ENCODE data around the gene SLC7A6. TPM values are rescaled to one million over a fixed set of nuclear protein-coding genes. Genes with fewer than 3 reads are reported as not detected.
"Not testable (repeated sequence)": the region's sequence is repeated elsewhere in the genome, so short reads cannot be mapped to it uniquely, and the experiment has no call there.

Gene SLC7A6
- polyA plus RNA-seq, 3 donors = 13.1 to 17.8 (median 13.9) TPM

- no peak for DNase-seq (ENCODE audit: extremely low read depth in 1 of 11, low read depth in 9 of 11, low spot score in 4 of 11)
These were observed 9.6 kb downstream of the SLC7A6 start for GRCh38 chr16:68273896-68274295.

- no peak for DNase-seq (ENCODE audit: extremely low read depth in 1 of 11, low read depth in 9 of 11, low spot score in 4 of 11)
These were observed 10.1 kb downstream of the SLC7A6 start for GRCh38 chr16:68274441-68274840.

- DNase-seq (ENCODE audit: extremely low read depth in 1 of 11, low read depth in 9 of 11, low spot score in 4 of 11) = no peak
These were observed 11.4 kb downstream of the SLC7A6 start for GRCh38 chr16:68275611-68276191.

GRCh38 chr16:68276223-68276622 lies 11.9 kb downstream of the SLC7A6 start:
- no peak for DNase-seq (ENCODE audit: extremely low read depth in 1 of 11, low read depth in 9 of 11, low spot score in 4 of 11)

GRCh38 chr16:68279726-68280558 lies 15.6 kb downstream of the SLC7A6 start:
- DNase-seq (ENCODE audit: extremely low read depth in 1 of 11, low read depth in 9 of 11, low spot score in 4 of 11) = no peak

- DNase-seq (ENCODE audit: extremely low read depth in 1 of 11, low read depth in 9 of 11, low spot score in 4 of 11) = no peak
These were observed 17.2 kb downstream of the SLC7A6 start for GRCh38 chr16:68281368-68282063.

- DNase-seq (ENCODE audit: extremely low read depth in 1 of 11, low read depth in 9 of 11, low spot score in 4 of 11) = no peak
These were observed 17.7 kb downstream of the SLC7A6 start for GRCh38 chr16:68282064-68282452.

- DNase-seq (ENCODE audit: extremely low read depth in 1 of 11, low read depth in 9 of 11, low spot score in 4 of 11) = no peak
These were observed 19.0 kb downstream of the SLC7A6 start for GRCh38 chr16:68283346-68283745.

GRCh38 chr16:68283801-68284598 lies 19.7 kb downstream of the SLC7A6 start:
- no peak for DNase-seq (ENCODE audit: extremely low read depth in 1 of 11, low read depth in 9 of 11, low spot score in 4 of 11)

GRCh38 chr16:68284847-68285246 lies 20.5 kb downstream of the SLC7A6 start:
- no peak for DNase-seq (ENCODE audit: extremely low read depth in 1 of 11, low read depth in 9 of 11, low spot score in 4 of 11)

GRCh38 chr16:68285683-68286082 lies 21.4 kb downstream of the SLC7A6 start:
- no peak for DNase-seq (ENCODE audit: extremely low read depth in 1 of 11, low read depth in 9 of 11, low spot score in 4 of 11)

- DNase-seq (ENCODE audit: extremely low read depth in 1 of 11, low read depth in 9 of 11, low spot score in 4 of 11) = no peak
These were observed 22.1 kb downstream of the SLC7A6 start for GRCh38 chr16:68286153-68287074.

- no peak for DNase-seq (ENCODE audit: extremely low read depth in 1 of 11, low read depth in 9 of 11, low spot score in 4 of 11)
These were observed 23.2 kb downstream of the SLC7A6 start for GRCh38 chr16:68287276-68288251.

- DNase-seq (ENCODE audit: extremely low read depth in 1 of 11, low read depth in 9 of 11, low spot score in 4 of 11) = no peak
These were observed 23.9 kb downstream of the SLC7A6 start for GRCh38 chr16:68288252-68288650.

- not testable (repeated sequence) for DNase-seq (ENCODE audit: extremely low read depth in 1 of 11, low read depth in 9 of 11, low spot score in 4 of 11)
These were observed 24.5 kb downstream of the SLC7A6 start for GRCh38 chr16:68288796-68289195.

GRCh38 chr16:68289202-68289601 lies 24.9 kb downstream of the SLC7A6 start:
- no peak for DNase-seq (ENCODE audit: extremely low read depth in 1 of 11, low read depth in 9 of 11, low spot score in 4 of 11)

- no peak for DNase-seq (ENCODE audit: extremely low read depth in 1 of 11, low read depth in 9 of 11, low spot score in 4 of 11)
These were observed 25.4 kb downstream of the SLC7A6 start for GRCh38 chr16:68289621-68290329.
